Kidney (tissue), 14 donors: ENCODE results near the gene ALLC. TPM values are rescaled to one million over a fixed set of nuclear protein-coding genes. Genes with fewer than 3 reads are reported as not detected.

Experiments
- DNase-seq, 5 donors: peaks; one replicate each; pipeline ENCODE4 v3.0.0-alpha.2; 2013 to 2020
- FAIRE-seq: peaks from 2 replicates; lab custom pipeline; 2012; peaks lifted over from hg19 to GRCh38; lab: Jason Lieb, UNC
- H3K27ac ChIP-seq, 2 donors: one replicate each; pipeline ENCODE4 v1.7.0; 2013; ENCODE audit warnings: low read depth in 2 of 2, low read length in 2 of 2, inconsistent platforms in 1 of 2
- H3K27me3 ChIP-seq: one replicate; pipeline ENCODE4 v1.7.1; 2013; ENCODE audit warnings: low read length, inconsistent platforms; ENCODE audit not compliant: control insufficient read depth, insufficient read depth
- H3K36me3 ChIP-seq, 3 donors: one replicate each; pipeline versions ENCODE4 v1.7.0 to v1.7.1; 2013; ENCODE audit warnings: low read length in 3 of 3, control low read depth in 1 of 3, inconsistent platforms in 1 of 3; ENCODE audit not compliant: insufficient read depth in 3 of 3, control insufficient read depth in 2 of 3
- H3K4me1 ChIP-seq, 3 donors: one replicate each; pipeline versions ENCODE4 v1.7.0 to v1.7.1; 2013; ENCODE audit warnings: low read length in 3 of 3, inconsistent platforms in 1 of 3, low read depth in 1 of 3; ENCODE audit not compliant: control insufficient read depth in 2 of 3, insufficient read depth in 2 of 3
- H3K4me3 ChIP-seq, 3 donors: one replicate each; pipeline versions ENCODE4 v1.7.0 to v1.8.1; 2013; ENCODE audit warnings: low read length in 3 of 3, control low read depth in 1 of 3, inconsistent platforms in 1 of 3
- H3K9ac ChIP-seq, 3 donors: one replicate each; pipeline versions ENCODE4 v1.7.0 to v1.7.1; 2013; ENCODE audit warnings: low read length in 3 of 3, control low read depth in 1 of 3, inconsistent platforms in 1 of 3
- H3K9me3 ChIP-seq, 3 donors: one replicate each; pipeline versions ENCODE4 v1.7.0 to v1.7.1; 2013; ENCODE audit warnings: low read length in 3 of 3, control low read depth in 1 of 3, inconsistent platforms in 1 of 3; ENCODE audit not compliant: control insufficient read depth in 2 of 3, insufficient read depth in 1 of 3
- intact Hi-C: fragments of 100-400 bp; cut with DNase I; formaldehyde crosslinking; loops from one replicate; pipeline ENCODE4 v1.11.1; 2022
- polyA plus RNA-seq: library from polyadenylated mRNA; stranded (reverse); fragments of 350-450 nt; fragmentation: Illumina TruSeq; extraction: RNeasy Lipid Tissue Mini Kit (QIAGEN cat#74804); gene quantifications from one replicate; pipeline ENCODE4 v1.2.3, GENCODE V29; 2014; ENCODE audit warnings: low read depth, low replicate concordance; ENCODE audit not compliant: insufficient read depth
- total RNA-seq: library from RNA; stranded (reverse); fragmentation: NEBNext Ultra II Directional; extraction: Animal tissue kit (Norgen Biotek cat#: 25700); gene quantifications from one replicate; pipeline ENCODE4 v1.2.1, GENCODE V29; 2021
- TF ChIP-seq, protein P1 (sequence below): IDR thresholded peaks from 3 replicates; pipeline ENCODE4 v1.5.1; 2012; ENCODE audit warnings: mild to moderate bottlenecking, moderate library complexity, borderline replicate concordance; ENCODE audit not compliant: insufficient read depth; ENCODE audit errors: extremely low read depth
- donor health status: control.
- donor health status: control.
- donor health status: control.
- donor health status: control.
- donor health status: control.
- donor health status: DM: yes; HTN: yes; CAD: no.
- donor health status: Normal renal cell carcinoma (clear cell type).

ALLC gene
- total and polyA plus RNA-seq, 2 donors from 2014 or later, result 1.3 TPM; not detected in 1

DNA sequence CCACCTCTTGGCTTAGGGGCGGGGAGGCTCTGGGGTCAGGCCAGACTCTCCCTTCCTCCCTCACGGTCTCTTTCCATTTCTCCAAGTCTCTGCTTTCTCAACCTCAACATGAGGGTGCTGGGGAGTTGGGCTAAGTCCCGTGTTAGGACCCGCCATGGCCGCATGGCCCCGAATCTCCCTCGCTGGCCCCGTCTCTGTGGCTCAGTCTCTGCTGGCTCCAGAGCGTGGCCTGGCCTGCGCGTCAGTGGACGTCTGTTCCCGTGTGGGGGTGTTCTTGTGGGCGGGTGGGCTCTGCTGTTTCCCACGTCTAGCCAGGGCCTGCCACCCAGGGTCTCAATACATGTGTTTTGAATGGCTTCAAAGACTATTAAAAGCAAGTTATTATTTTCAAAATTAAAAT is 12.4 kb downstream of the ALLC start:
- no peak overlapping the region for H3K4me3 ChIP-seq
- no peak overlapping the region for H3K9ac ChIP-seq
- no peaks in the 10 kb centered on the region for H3K9me3 ChIP-seq
- H3K27me3 ChIP-seq, result no peaks in the 10 kb centered on the region
- intact Hi-C loops, result no loop called here
- H3K27ac ChIP-seq, result no peak overlapping the region
- TF ChIP-seq, protein P1, sequence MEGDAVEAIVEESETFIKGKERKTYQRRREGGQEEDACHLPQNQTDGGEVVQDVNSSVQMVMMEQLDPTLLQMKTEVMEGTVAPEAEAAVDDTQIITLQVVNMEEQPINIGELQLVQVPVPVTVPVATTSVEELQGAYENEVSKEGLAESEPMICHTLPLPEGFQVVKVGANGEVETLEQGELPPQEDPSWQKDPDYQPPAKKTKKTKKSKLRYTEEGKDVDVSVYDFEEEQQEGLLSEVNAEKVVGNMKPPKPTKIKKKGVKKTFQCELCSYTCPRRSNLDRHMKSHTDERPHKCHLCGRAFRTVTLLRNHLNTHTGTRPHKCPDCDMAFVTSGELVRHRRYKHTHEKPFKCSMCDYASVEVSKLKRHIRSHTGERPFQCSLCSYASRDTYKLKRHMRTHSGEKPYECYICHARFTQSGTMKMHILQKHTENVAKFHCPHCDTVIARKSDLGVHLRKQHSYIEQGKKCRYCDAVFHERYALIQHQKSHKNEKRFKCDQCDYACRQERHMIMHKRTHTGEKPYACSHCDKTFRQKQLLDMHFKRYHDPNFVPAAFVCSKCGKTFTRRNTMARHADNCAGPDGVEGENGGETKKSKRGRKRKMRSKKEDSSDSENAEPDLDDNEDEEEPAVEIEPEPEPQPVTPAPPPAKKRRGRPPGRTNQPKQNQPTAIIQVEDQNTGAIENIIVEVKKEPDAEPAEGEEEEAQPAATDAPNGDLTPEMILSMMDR, result no peak
- DNase-seq (no peak), FAIRE-seq (no peak)
- no peaks in the 10 kb centered on the region for H3K36me3 ChIP-seq
- no peaks in the 10 kb centered on the region for H3K4me1 ChIP-seq

- Histone ChIP-seq H3K9me3 (no peaks in the 10 kb centered on the region), H3K27ac (no peak overlapping the region), H3K36me3 (no peaks in the 10 kb centered on the region), H3K4me1 (no peaks in the 10 kb centered on the region), H3K9ac (no peak overlapping the region), H3K27me3 (no peaks in the 10 kb centered on the region), H3K4me3 (no peak overlapping the region)
- intact Hi-C loops, result no loop called here
- FAIRE-seq (no peak), DNase-seq (no peak)
- TF ChIP-seq, protein P1, result no peak
These were observed 12.9 kb downstream of the ALLC start for GRCh38 chr2:3670941-3671340.

- H3K9me3 ChIP-seq, result no peaks in the 10 kb centered on the region
- H3K9ac ChIP-seq, result no peak overlapping the region
- H3K36me3 ChIP-seq, result no peaks in the 10 kb centered on the region
- no peaks in the 10 kb centered on the region for H3K27me3 ChIP-seq
- no peak for DNase-seq
- no peak for FAIRE-seq
- no peaks in the 10 kb centered on the region for H3K4me1 ChIP-seq
- intact Hi-C loops, result no loop called here
- H3K27ac ChIP-seq, result no peak overlapping the region
- H3K4me3 ChIP-seq, result no peak overlapping the region
- TF ChIP-seq, protein P1, result no peak
These were observed 15.1 kb downstream of the ALLC start for GRCh38 chr2:3672861-3673678.
